BJ (cell line): ENCODE measurements around the gene CHAF1B. TPM values are rescaled to one million over a fixed set of nuclear protein-coding genes. Genes with fewer than 3 reads are reported as not detected.

Source experiments
- CTCF ChIA-PET: fragments of 350-600 bp; formaldehyde crosslinking; extraction: SDS; loops from one replicate; lab custom pipeline; 2021; ENCODE audit warnings: antibody characterized with exemption, inconsistent platforms; lab: Yijun Ruan, JAX
- POLR2A ChIA-PET: fragments of 300-600 bp; sonication (Branson Sonifier 250); formaldehyde crosslinking; extraction: SDS; loops from one replicate; lab custom pipeline; 2021; ENCODE audit warnings: antibody characterized with exemption; lab: Charles Lee
- DNase-seq: peaks from one replicate; pipeline ENCODE4 v3.0.0-alpha.2; 2011; ENCODE audit warnings: low read depth
- H3K27me3 ChIP-seq: 2 replicates; pipeline ENCODE4 v1.6.0; 2011; ENCODE audit warnings: low read length; ENCODE audit not compliant: control insufficient read depth, insufficient read depth
- H3K36me3 ChIP-seq: 2 replicates; pipeline ENCODE4 v1.5.1; 2011; ENCODE audit warnings: low read length; ENCODE audit not compliant: control insufficient read depth, insufficient read depth
- H3K4me3 ChIP-seq: 2 replicates; pipeline ENCODE4 v1.5.1; 2011; ENCODE audit warnings: low read depth, mild to moderate bottlenecking, control low read depth, low read length
- CTCF ChIP-seq: IDR thresholded peaks from 2 replicates; pipeline ENCODE4 v1.5.1; 2011; ENCODE audit warnings: low read depth, mild to moderate bottlenecking, control low read depth, inconsistent platforms, low read length, moderate library complexity; ENCODE audit not compliant: insufficient read depth
- polyA plus RNA-seq: library from polyadenylated mRNA; depleted of rRNA; stranded (reverse); fragments of >200 nt; gene quantifications from 2 replicates; pipeline ENCODE4 v1.2.3, GENCODE V29; 2011; rRNA removed
- small RNA-seq: library from RNA; depleted of rRNA; stranded (forward); fragments of <200 nt; gene quantifications from one replicate; pipeline ENCODE3, GENCODE V24; 2012; ENCODE audit warnings: low replicate concordance, low read depth; ENCODE audit not compliant: insufficient read length

CHAF1B gene
- polyA plus RNA-seq, 1 experiment, result 4.0 TPM

GRCh38 chr21:36463991-36464390, 78.8 kb downstream of the CHAF1B start:
- TF ChIP-seq CTCF, result no peak
- ChIA-PET CTCF (no interaction called here), POLR2A (no interaction called here)
- Histone ChIP-seq H3K36me3 (no peaks in the 10 kb centered on the region), H3K4me3 (no peak overlapping the region), H3K27me3 (no peaks in the 10 kb centered on the region)
- no peak for DNase-seq

GRCh38 chr21:36464590-36464989, 79.4 kb downstream of the CHAF1B start:
- no peak for TF ChIP-seq CTCF
- no peak for DNase-seq
- CTCF ChIA-PET, result no interaction called here
- no peaks in the 10 kb centered on the region for H3K27me3 ChIP-seq
- no peak overlapping the region for H3K4me3 ChIP-seq
- POLR2A ChIA-PET, result no interaction called here
- no peaks in the 10 kb centered on the region for H3K36me3 ChIP-seq

- no peak for DNase-seq
- CTCF ChIA-PET, result interaction anchor here (0.7 kb wide), 1 partner anchor 43 kb away, joined by 3 read pairs; no protein-coding TSS in a partner anchor
- POLR2A ChIA-PET, result no interaction called here
- no peaks in the 10 kb centered on the region for H3K36me3 ChIP-seq
- H3K4me3 ChIP-seq, result no peak overlapping the region
- TF ChIP-seq CTCF, result no peak
- no peaks in the 10 kb centered on the region for H3K27me3 ChIP-seq
Measured at GRCh38 chr21:36465478-36465877, 80.3 kb downstream of the CHAF1B start.

- TF ChIP-seq CTCF, result no peak
- POLR2A ChIA-PET, result no interaction called here
- Histone ChIP-seq H3K4me3 (no peak overlapping the region), H3K27me3 (no peaks in the 10 kb centered on the region), H3K36me3 (no peaks in the 10 kb centered on the region)
- CTCF ChIA-PET, result no interaction called here
- no peak for DNase-seq
Measured at GRCh38 chr21:36466061-36466511, 80.9 kb downstream of the CHAF1B start.

Small RNA genes within 50 kb of the gene (small RNA-seq; reads per million reads assigned to genes)
- not detected for gene ATP5MFP1

Other genes with a start within 250 kb of the CHAF1B start
- 6.2 and 8.5 TPM in 2 replicates for gene DOP1B, start 228.6 kb upstream of the CHAF1B start, polyA plus RNA-seq
- gene MORC3, start 65.2 kb upstream of the CHAF1B start, polyA plus RNA-seq, result 8.8 and 19.6 TPM in 2 replicates
- gene CLDN14, start 94.7 kb downstream of the CHAF1B start, polyA plus RNA-seq, result not detected in 2 replicates